ACC112 (cell line): Measurements from ENCODE around the gene LIPT2.
A peak's percentile ranks its signal among the peaks of the same experiment; 100 is the strongest.

Experiments
- H2AFZ ChIP-seq: fragments of 200-600 bp; sonication (generic); one replicate; pipeline ENCODE4 v1.6.0; 2017; ENCODE audit warnings: antibody characterized with exemption, low read length; ENCODE audit not compliant: unreplicated experiment
- H3K27ac ChIP-seq: fragments of 200-600 bp; sonication (generic); 2 replicates; pipeline ENCODE4 v1.5.1; 2014; ENCODE audit warnings: low read depth, mild to moderate bottlenecking, antibody characterized with exemption, low read length, moderate library complexity
- H3K27me3 ChIP-seq: fragments of 200-600 bp; sonication (generic); 2 replicates; pipeline ENCODE4 v1.6.1; 2014; ENCODE audit warnings: mild to moderate bottlenecking, antibody characterized with exemption, low read length, moderate library complexity, mixed read lengths; ENCODE audit not compliant: insufficient read depth
- H3K36me3 ChIP-seq: fragments of 200-600 bp; sonication (generic); 2 replicates; pipeline ENCODE4 v1.6.1; 2016; ENCODE audit warnings: mild to moderate bottlenecking, antibody characterized with exemption, low read length, moderate library complexity, mixed read lengths; ENCODE audit not compliant: insufficient read depth
- H3K4me1 ChIP-seq: fragments of 200-600 bp; sonication (generic); one replicate; pipeline ENCODE4 v1.6.1; 2016; ENCODE audit warnings: low read length, mixed read lengths; ENCODE audit not compliant: insufficient read depth, unreplicated experiment, control insufficient read depth
- H3K4me3 ChIP-seq: fragments of 200-600 bp; sonication (generic); 2 replicates; pipeline ENCODE4 v1.5.1; 2014; ENCODE audit warnings: mild to moderate bottlenecking, low read depth, low read length
- H3K79me2 ChIP-seq: fragments of 200-600 bp; sonication (generic); one replicate; pipeline ENCODE4 v1.6.0; 2016; ENCODE audit warnings: low read length; ENCODE audit not compliant: control insufficient read depth, unreplicated experiment, insufficient read depth

The LIPT2 gene

DNA sequence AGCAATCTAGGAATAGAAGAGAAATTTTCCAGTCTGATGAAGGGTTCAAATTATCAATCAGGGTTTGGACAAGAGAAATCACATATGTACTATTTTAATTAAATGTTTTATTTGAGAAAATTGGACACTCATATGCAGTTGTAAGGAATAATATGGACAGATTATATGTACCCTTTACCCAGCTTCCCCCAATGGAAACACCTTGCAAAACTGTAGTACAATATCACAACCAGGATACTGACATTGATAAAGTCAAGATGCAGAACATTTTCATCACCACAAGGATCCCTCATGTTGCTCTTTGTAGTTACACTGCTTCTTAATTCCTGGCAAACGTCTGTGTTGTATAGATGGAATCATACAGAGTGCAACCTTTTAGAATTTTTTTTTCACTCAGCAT, 1.4 kb upstream of the LIPT2 start:
- Histone ChIP-seq H3K79me2 (no peaks in the 10 kb centered on the region), H2AFZ (no peak overlapping the region), H3K27ac (no peak overlapping the region), H3K36me3 (no peaks in the 10 kb centered on the region), H3K4me3 (no peak overlapping the region), H3K27me3 (no peaks in the 10 kb centered on the region), H3K4me1 (peaks cover 12% of the 10 kb centered on the region)

DNA sequence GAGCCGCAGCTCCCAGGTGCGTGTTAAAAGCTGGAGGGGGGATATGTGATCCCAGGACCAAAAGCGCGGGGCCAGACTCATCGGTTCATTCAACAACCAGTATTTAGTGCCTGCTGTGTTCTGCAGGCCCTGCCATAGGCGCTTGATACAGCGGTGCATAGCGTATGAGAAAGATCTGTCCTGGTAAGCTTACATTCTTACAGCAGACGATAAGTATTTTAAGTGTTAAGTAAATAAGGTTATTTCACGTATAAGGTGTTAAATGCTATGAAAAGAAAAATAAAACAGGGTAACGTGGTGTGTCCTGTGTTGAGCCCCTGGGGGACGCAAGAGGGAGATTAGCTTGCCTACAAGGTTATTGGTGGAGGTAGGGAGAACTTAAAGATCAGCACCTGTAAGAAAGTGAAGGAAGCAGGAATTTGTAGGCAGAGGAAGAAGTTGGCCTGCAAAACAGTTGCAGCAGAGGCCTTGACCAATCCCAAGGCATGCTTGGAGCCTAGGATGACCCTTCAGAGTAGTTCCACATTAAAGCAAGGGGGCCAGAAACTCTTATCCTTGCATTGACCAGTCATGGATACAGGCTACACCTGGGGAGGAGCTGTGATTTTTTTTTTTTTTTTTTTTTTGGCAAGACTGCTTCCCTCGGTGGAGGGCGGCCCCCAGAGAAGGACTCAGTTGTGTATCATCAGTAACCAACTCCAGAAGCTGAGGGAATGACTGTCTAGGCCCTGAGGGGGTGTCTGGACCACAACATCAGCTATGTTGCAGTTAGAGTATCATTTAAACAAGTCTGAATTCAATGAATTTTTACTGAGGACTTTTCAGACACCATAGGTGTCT, 487 bp upstream of the LIPT2 start:
- H3K27ac ChIP-seq = peak overlapping the region; percentile 60; the same call in 1 of the 2 replicates
- no peaks in the 10 kb centered on the region for H3K27me3 ChIP-seq
- peak overlapping the region; percentile 19 for H2AFZ ChIP-seq
- no peaks in the 10 kb centered on the region for H3K36me3 ChIP-seq
- H3K79me2 ChIP-seq = no peaks in the 10 kb centered on the region
- peak overlapping the region; percentile 85 for H3K4me3 ChIP-seq
- peaks cover 12% of the 10 kb centered on the region for H3K4me1 ChIP-seq

DNA sequence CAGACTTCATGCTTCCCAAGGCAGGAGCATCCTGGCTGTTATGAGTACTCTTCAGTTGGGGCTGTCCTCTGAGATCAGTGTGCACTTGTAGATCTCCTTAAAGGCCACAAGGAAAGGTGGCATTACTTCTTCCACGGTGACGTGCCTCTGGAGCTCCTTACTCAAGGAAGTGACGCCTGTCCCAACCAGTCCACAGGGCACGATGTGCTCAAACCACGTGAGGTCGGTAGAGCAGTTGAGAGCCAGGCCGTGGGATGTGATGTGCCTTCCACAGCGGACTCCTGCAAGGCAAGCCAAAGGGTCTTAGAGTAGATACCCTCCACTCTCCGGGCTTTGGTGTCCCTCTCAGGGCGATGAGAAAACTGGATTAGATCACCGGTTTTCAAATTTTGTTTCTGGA, 1.4 kb downstream of the LIPT2 start:
- Histone ChIP-seq H3K36me3 (no peaks in the 10 kb centered on the region), H3K27me3 (no peaks in the 10 kb centered on the region), H2AFZ (peak overlapping the region; percentile 69), H3K4me1 (peaks cover 12% of the 10 kb centered on the region), H3K27ac (no peak overlapping the region), H3K4me3 (peak overlapping the region; percentile 85), H3K79me2 (no peaks in the 10 kb centered on the region)

DNA sequence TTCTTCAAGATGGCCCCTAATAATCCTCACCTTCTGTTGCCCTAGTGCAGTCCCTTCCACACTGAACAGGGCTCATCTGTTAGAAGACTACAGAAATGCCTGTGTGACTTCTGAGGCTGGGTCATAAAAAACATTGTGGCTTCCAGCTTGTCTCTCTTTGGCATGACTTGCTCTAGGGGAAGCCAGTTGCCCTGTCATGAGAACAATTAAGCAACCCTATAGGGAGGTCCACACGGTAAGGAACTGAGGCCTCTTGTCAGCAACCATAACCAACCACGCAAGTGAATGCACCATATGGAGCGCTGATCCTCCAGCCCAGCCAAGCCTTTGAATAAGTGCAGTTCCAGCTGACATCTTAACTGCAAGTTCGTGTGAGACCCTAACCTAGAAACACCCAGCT, 2.6 kb downstream of the LIPT2 start:
- H3K4me3 ChIP-seq = no peak overlapping the region
- no peak overlapping the region for H3K27ac ChIP-seq
- no peaks in the 10 kb centered on the region for H3K79me2 ChIP-seq
- no peak overlapping the region for H2AFZ ChIP-seq
- no peaks in the 10 kb centered on the region for H3K36me3 ChIP-seq
- peaks cover 12% of the 10 kb centered on the region for H3K4me1 ChIP-seq
- H3K27me3 ChIP-seq = no peaks in the 10 kb centered on the region

DNA sequence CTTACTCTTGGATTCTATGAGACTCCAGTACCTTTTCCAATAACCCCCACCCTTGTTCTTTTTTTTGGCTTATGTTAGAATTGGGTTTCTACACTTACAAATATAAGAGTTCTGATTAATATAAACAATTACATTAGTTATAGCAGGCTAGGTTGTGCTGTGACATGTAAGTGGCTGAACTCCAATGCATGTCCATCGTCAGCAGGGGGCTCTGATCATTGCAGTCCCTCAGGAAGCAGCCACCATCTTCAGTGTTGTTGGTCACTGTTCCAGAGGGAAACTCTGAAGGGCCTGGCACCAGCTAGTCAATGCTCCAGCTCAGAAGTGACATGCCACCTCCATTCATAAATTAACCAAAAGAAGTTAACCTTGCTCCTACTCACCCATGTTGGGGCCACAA, 5.6 kb downstream of the LIPT2 start:
- no peak overlapping the region for H3K27ac ChIP-seq
- no peak overlapping the region for H3K4me3 ChIP-seq
- H3K36me3 ChIP-seq = no peaks in the 10 kb centered on the region
- peaks cover 6% of the 10 kb centered on the region for H3K4me1 ChIP-seq
- no peak overlapping the region for H2AFZ ChIP-seq
- no peaks in the 10 kb centered on the region for H3K27me3 ChIP-seq
- H3K79me2 ChIP-seq = no peaks in the 10 kb centered on the region

DNA sequence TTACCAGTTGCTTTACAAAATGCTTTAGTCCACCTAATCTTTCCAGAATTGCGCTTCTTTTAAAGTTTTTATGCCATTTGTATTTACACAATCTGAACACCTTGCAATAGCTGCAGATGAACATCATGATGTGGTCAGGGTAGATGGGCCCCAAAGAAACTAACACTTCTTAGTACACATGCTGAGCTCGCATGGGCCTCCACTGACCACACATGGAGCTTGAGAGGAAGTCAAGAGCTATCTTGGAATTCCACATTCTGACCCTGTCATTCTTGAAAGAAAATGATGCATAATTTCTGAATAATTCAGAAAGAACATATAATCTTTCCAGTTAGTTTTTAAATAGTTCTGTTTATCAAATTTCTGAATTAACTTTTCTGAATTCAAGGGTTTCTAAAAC, 7.7 kb downstream of the LIPT2 start:
- no peak overlapping the region for H2AFZ ChIP-seq
- no peaks in the 10 kb centered on the region for H3K4me1 ChIP-seq
- no peaks in the 10 kb centered on the region for H3K27me3 ChIP-seq
- H3K27ac ChIP-seq = no peak overlapping the region
- H3K4me3 ChIP-seq = no peak overlapping the region
- H3K36me3 ChIP-seq = no peaks in the 10 kb centered on the region
- H3K79me2 ChIP-seq = no peaks in the 10 kb centered on the region

DNA sequence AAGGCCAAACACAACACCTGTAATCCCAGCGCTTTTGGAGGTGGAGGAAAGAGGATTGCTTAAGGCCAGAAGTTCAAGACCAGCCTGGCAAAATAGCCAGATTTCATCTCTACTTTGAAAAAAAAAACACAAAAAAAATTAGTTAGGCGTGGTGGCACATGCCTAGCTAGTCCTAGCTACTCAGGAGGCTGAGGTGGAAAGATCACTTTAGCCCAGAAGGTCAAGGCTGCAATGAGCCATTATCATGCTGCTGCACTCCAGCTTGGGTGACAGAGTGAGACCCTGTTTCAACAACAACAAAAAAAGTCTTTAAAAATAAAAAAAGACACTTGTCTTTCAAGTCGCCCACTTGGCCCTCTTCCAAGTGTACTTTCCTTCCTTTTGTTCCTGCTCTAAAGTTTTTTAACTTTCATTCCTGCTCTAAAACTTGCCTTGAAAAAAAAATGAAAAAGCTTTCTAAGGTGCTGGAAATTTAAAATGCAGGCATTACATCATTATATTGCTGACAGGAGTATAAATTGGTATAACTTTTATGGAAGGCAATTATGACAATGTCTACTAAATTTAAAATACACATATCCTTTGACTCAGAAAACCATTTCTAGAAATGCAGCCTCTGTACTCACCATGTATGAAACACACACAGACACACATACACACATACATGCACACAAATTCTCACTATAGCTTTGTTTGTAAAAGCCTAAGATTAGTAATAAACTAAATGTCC, 12.7 kb downstream of the LIPT2 start:
- no peak overlapping the region for H3K4me3 ChIP-seq
- H3K27me3 ChIP-seq = no peaks in the 10 kb centered on the region
- H3K4me1 ChIP-seq = no peaks in the 10 kb centered on the region
- no peak overlapping the region for H2AFZ ChIP-seq
- H3K27ac ChIP-seq = no peak overlapping the region
- no peaks in the 10 kb centered on the region for H3K79me2 ChIP-seq
- no peaks in the 10 kb centered on the region for H3K36me3 ChIP-seq

DNA sequence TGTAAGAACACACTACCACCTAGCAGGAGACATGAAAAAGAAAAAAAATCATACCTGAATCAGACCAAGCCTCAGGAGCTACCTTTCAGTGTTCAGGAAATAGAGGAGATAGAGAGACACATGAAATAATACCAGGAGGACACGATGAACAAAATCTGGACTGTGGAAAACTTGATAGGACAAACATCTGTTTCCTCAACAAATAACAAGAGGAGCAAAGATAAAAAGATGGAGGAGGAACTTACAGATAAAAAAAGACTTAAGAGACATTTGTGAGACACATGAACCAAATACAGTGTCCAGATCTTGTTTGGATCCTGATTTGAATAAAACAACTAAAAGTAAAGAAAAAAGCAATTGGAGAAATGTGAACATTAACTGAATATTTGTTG, 13.8 kb downstream of the LIPT2 start:
- Histone ChIP-seq H3K27ac (no peak overlapping the region), H3K36me3 (no peaks in the 10 kb centered on the region), H3K4me1 (no peaks in the 10 kb centered on the region), H3K4me3 (no peak overlapping the region), H3K79me2 (no peaks in the 10 kb centered on the region), H3K27me3 (no peaks in the 10 kb centered on the region; the same call in 1 of the 2 replicates), H2AFZ (no peak overlapping the region)

DNA sequence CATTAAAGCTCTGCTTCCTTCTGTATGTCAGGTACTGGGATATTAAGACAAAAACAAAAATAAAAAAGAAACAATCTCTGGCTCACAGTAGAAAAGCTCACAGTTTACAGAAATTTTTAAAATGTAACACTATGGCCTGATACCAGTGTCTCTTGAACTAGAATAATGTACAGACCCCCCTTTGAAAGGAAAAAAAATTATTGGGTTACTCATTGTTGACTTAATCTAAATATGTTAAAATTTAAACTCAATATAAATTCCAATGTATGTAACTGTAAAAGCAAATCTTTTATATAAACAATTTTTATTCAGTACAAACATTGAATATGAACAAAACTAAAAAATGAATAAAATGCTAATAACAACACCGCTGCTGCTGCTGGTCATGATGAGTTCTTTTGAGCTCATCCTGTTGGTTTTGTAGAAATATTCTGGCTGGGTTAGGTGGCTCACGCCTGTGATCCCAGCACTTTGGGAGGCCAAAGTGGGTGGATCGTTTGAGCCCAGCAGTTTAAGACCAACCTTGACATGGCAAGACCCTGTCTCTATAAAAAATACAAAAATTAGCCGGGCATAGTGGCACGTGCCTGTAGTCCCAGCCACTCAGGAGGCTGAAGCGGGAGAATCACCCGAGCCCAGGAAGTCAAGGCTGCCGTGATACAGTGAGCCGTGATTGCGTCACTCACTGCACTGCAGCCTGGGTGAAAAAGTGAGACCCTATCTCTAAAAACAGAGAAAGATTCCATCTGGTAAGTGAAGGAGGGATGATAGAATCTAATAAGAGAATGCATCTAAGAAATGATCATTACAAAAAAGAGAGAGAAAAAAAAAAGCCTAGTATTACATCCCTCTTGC, 14.4 kb downstream of the LIPT2 start:
- Histone ChIP-seq H3K4me1 (no peaks in the 10 kb centered on the region), H3K79me2 (no peaks in the 10 kb centered on the region), H3K36me3 (no peaks in the 10 kb centered on the region), H2AFZ (no peak overlapping the region), H3K4me3 (no peak overlapping the region), H3K27me3 (no peaks in the 10 kb centered on the region; the same call in 1 of the 2 replicates), H3K27ac (no peak overlapping the region)

DNA sequence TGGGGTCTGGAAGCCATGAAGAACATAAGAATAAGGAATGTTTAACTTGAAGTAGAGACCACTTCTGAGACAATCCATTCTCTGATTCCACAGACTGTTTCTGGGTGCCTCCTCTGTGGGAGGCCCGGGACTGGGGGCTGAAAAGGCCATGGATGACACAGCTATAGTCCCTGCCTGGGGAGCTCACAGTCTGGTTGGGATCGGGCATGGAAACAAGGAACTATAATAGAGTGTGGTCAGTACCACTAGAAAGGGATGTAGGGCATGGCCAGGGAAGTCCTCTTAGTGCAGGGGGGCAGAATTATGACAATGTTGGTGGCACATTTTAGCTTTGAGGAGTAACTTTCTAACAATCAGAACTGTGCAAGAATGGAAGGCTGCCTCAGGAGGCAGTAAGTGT, 17.0 kb downstream of the LIPT2 start:
- no peaks in the 10 kb centered on the region; the same call in 1 of the 2 replicates for H3K27me3 ChIP-seq
- H3K27ac ChIP-seq = no peak overlapping the region
- H3K79me2 ChIP-seq = no peaks in the 10 kb centered on the region
- H3K36me3 ChIP-seq = no peaks in the 10 kb centered on the region
- no peak overlapping the region for H2AFZ ChIP-seq
- H3K4me1 ChIP-seq = no peaks in the 10 kb centered on the region
- no peak overlapping the region for H3K4me3 ChIP-seq
